ENCODE results near the gene TBC1D22A. TPM values are rescaled to one million over a fixed set of nuclear protein-coding genes. Genes with fewer than 3 reads are reported as not detected.

Gene TBC1D22A
- total and polyA plus RNA-seq, 9 of the 15 experiments (the other 6 are each of a cell fraction or from before 2014, with no cell fraction given): 0.20 to 11.5 (median 5.2) TPM

GRCh38 chr22:47173535-47174021 lies 411.1 kb downstream of the TBC1D22A start (continued):
- TF ChIP-seq RBM34 (IDR thresholded peaks at IDR 0.05; ENCODE audit: borderline replicate concordance, insufficient read depth, low read length): no peak
- TF ChIP-seq SMAD2 (IDR thresholded peaks at IDR 0.05; ENCODE audit: low read depth, low read length): no peak

GRCh38 chr22:47174096-47174495 lies 411.6 kb downstream of the TBC1D22A start:
- no peak overlapping the region for H3K9ac ChIP-seq (ENCODE audit: insufficient read depth in 1 of 2, low read depth in 2 of 2, low read length in 2 of 2)
- intact Hi-C loops (cut with micrococcal nuclease) (no loop called here), in situ Hi-C loops (cut with MboI) (no loop called here)
- ChIA-PET CTCF (ENCODE audit: low intra/inter-chr PET ratio) (no interaction called here), POLR2A (no interaction called here)
- no peaks in the 10 kb centered on the region for H3K79me2 ChIP-seq (ENCODE audit: control insufficient read depth, insufficient read depth, low read length)
- H4K20me1 ChIP-seq (replicated peaks; ENCODE audit: control insufficient read depth, insufficient read depth, low read length): no peaks in the 10 kb centered on the region
- ATAC-seq (no peak), FAIRE-seq (no peak), DNase-seq (ENCODE audit: extremely low read depth in 1 of 4, low spot score in 3 of 4) (no peak)
- TF ChIP-seq MBD2 (IDR thresholded peaks at IDR 0.05; ENCODE audit: borderline replicate concordance, low read depth) (no peak), FOXJ2 (tag; IDR thresholded peaks at IDR 0.05) (no peak), ZFP91 (CRISPR knock-in tag; IDR thresholded peaks at IDR 0.05) (no peak), ZNF140 (CRISPR knock-in tag; IDR thresholded peaks at IDR 0.05) (no peak)
- TF ChIP-seq, protein P1, sequence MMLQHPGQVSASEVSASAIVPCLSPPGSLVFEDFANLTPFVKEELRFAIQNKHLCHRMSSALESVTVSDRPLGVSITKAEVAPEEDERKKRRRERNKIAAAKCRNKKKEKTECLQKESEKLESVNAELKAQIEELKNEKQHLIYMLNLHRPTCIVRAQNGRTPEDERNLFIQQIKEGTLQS (IDR thresholded peaks at IDR 0.05): no peak
- TF ChIP-seq, protein P1 (CRISPR knock-in tag; conservative IDR thresholded peaks at IDR 0.05): no peak
- 90% methylated on average over 12 of the region's 21 CpGs for WGBS (ENCODE audit: insufficient coverage, low coverage, missing lambda C conversion rate)
- no peak overlapping the region for H2AFZ ChIP-seq (ENCODE audit: low read depth, low read length)
- no TSS peak for BruUV-seq (replicated peaks)
- no peak overlapping the region for H3K4me2 ChIP-seq (ENCODE audit: insufficient read depth, low read length)
- H3K4me3 ChIP-seq: no peak overlapping the region
- peaks cover 0 to 6% of the 10 kb centered on the region in 2 experiments; a peak in 2 of 5 replicates for H3K4me1 ChIP-seq (replicated peaks in 1 of 2; ENCODE audit: control insufficient read depth in 2 of 2, insufficient read depth in 2 of 2, low read length in 2 of 2)
- no peaks in the 10 kb centered on the region for H3K36me3 ChIP-seq (ENCODE audit: control insufficient read depth, insufficient read depth, low read length)
- no peak overlapping the region for H3K27ac ChIP-seq (ENCODE audit: extremely low read depth, low read depth, low read length)
- H3K9me1 ChIP-seq (ENCODE audit: control insufficient read depth, insufficient read depth, low read length): no peaks in the 10 kb centered on the region
- no peaks in the 10 kb centered on the region for H3K9me3 ChIP-seq (replicated peaks; ENCODE audit: control insufficient read depth, insufficient read depth, low read depth, low read length)
- no peaks in the 10 kb centered on the region for H3K27me3 ChIP-seq (ENCODE audit: control insufficient read depth in 2 of 2, insufficient read depth in 2 of 2, low read length in 2 of 2)

All from K562 (cell line).